Measurements from ENCODE around the gene COQ10A. TPM values are rescaled to one million over a fixed set of nuclear protein-coding genes. Genes with fewer than 3 reads are reported as not detected.

The COQ10A gene
- total and polyA plus RNA-seq, 2 of the 13 experiments (the other 11 are each of a cell fraction or from before 2014, with no cell fraction given), result 21.0 to 37.3 TPM

GRCh38 chr12:56266693-56267442 is at the start of gene COQ10A (continued):
- TF ChIP-seq ZNF710 (CRISPR knock-in tag; IDR thresholded peaks at IDR 0.05; ENCODE audit: borderline replicate concordance) (no peak), ZNF431 (CRISPR knock-in tag; IDR thresholded peaks at IDR 0.05; ENCODE audit: borderline replicate concordance, low read depth) (0 out of 2 replicates have a peak, but pooled peaks have one; percentile 27), AGO2 (optimal IDR thresholded peaks at IDR 0.05; ENCODE audit: low read depth, low read length) (no peak), ZKSCAN5 (CRISPR knock-in tag; IDR thresholded peaks at IDR 0.05) (no peak), ZBTB42 (CRISPR knock-in tag; IDR thresholded peaks at IDR 0.05) (0 out of 2 replicates have a peak, but pooled peaks have one; percentile 84), RCOR2 (CRISPR knock-in tag; IDR thresholded peaks at IDR 0.05) (peak; percentile 37; the same call in 1 of the 2 replicates), GPN1 (CRISPR knock-in tag; IDR thresholded peaks at IDR 0.05; ENCODE audit: borderline replicate concordance) (no peak), PRDM4 (CRISPR knock-in tag; IDR thresholded peaks at IDR 0.05; ENCODE audit: borderline replicate concordance) (0 out of 2 replicates have a peak, but pooled peaks have one; percentile 66), ZEB1 (IDR thresholded peaks at IDR 0.05; ENCODE audit: insufficient replicate concordance, low read depth) (peak; percentile 51), MNT (IDR thresholded peaks at IDR 0.05) (no peak), ZNF232 (CRISPR knock-in tag; IDR thresholded peaks at IDR 0.05; ENCODE audit: borderline replicate concordance) (no peak), SMYD3 (CRISPR knock-in tag; IDR thresholded peaks at IDR 0.05) (0 out of 2 replicates have a peak, but pooled peaks have one; percentile 42), TBP (CRISPR knock-in tag; IDR thresholded peaks at IDR 0.05) (no peak; the same call in 1 of the 2 replicates), SKI (IDR thresholded peaks at IDR 0.05; ENCODE audit: partially characterized antibody) (peak; percentile 35)

Measured in HepG2 (cell line).